Lower leg skin (tissue), 4 donors: ENCODE measurements around the gene PCCA. TPM values are rescaled to one million over a fixed set of nuclear protein-coding genes. Genes with fewer than 3 reads are reported as not detected.
"Not testable (repeated sequence)": the region's sequence is repeated elsewhere in the genome, so short reads cannot be mapped to it uniquely, and the experiment has no call there.

Experiments
- DNase-seq, 2 donors: peaks; one replicate each; pipeline ENCODE4 v3.0.0-alpha.2; 2019; ENCODE audit warnings: low spot score in 2 of 2
- H3K4me3 ChIP-seq: fragments of 200-600 bp; sonication (generic); 2 replicates; pipeline ENCODE4 v1.5.1; 2017; ENCODE audit warnings: mild to moderate bottlenecking, low read depth; ENCODE audit not compliant: poor library complexity, severe bottlenecking
- CTCF ChIP-seq, 3 donors: fragments of 450-650 bp; IDR thresholded peaks; one replicate each; pipeline ENCODE4 v1.5.1; 2016; ENCODE audit warnings: antibody characterized with exemption in 3 of 3, mild to moderate bottlenecking in 3 of 3, moderate library complexity in 2 of 3
- POLR2A ChIP-seq, 2 donors: fragments of 450-650 bp; IDR thresholded peaks; one replicate each; pipeline ENCODE4 v1.6.1; 2016 to 2017; ENCODE audit warnings: antibody characterized with exemption in 2 of 2, mild to moderate bottlenecking in 1 of 2, moderate library complexity in 1 of 2
- WGBS, 2 donors: methylation state at CpG; one replicate each; pipeline ENCODE4 v1.1.5; 2018; 5-methylcytosine and 5-hydroxymethylcytosine counted together
- intact Hi-C: fragments of 100-400 bp; cut with DNase I; formaldehyde crosslinking; loops from one replicate; pipeline ENCODE4 v1.15.0; 2023; ENCODE audit warnings: low total_unique reads
- total RNA-seq, 4 donors: library from RNA; depleted of rRNA; stranded (reverse); fragments of >200 nt; gene quantifications; one replicate each; pipeline ENCODE4 v1.1.0, GENCODE V29; 2016

The PCCA gene
- total RNA-seq, 4 donors from 2014 or later = 24.3 to 34.2 (median 26.2) TPM

DNA sequence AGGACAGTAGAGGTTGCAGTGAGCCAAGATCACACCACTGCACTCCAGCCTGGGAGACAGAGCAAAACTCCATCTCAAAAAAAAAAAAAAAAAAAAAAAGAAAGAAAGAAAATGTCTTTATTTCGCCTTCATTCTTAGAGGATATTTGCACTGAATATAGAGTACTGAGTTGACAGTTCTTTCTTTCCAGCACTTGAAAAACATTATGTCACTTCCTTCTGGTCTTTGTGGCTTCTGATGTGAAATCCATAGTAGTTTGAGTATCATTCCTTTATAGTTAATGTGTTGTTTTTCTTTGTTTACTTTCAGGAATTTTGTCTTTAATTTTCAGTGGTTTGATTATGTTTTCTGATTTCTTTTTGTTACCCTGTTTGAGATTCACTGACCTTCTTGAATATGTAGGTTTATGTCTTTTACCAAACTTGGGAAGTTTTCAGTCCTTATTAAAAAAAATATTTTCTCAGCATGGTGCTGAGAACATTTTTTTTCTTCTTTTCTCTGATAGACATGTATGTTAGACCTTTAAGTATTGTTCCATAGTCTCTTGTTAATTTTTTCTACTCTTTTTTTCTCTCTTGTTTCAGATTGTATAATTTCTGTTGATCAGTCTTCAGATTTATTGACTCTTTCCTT, 50.1 kb downstream of the PCCA start:
- H3K4me3 ChIP-seq = no peak overlapping the region
- no peak for TF ChIP-seq POLR2A (IDR thresholded peaks at IDR 0.05)
- no peak for TF ChIP-seq CTCF (IDR thresholded peaks at IDR 0.05)
- WGBS, 2 donors = 94 to 95% methylated on average over 1 of the region's 1 CpG
- intact Hi-C loops = no loop called here
- no peak for DNase-seq

DNA sequence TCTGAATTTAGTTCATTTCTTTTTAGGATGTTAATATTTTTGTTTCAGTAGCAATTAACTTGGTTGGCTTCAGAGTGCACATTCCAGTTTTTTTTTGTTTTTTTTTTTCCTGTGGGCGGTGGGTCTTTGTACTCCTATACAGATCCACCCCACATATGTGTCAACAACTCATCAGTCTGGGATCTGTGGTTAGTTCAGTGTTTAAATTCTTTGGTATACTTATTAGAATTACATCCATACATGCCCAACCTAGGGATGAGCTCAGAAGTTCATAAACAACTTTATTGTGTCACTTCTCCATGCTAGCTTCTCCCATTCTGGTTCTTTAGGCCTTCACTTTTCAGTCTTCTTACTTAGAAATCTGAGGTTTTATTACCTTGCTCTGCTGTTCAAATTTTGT, 50.9 kb downstream of the PCCA start:
- TF ChIP-seq POLR2A (IDR thresholded peaks at IDR 0.05) = no peak
- intact Hi-C loops = no loop called here
- WGBS, 2 donors = 71 to 82% methylated on average over 1 of the region's 1 CpG
- no peak overlapping the region for H3K4me3 ChIP-seq
- no peak for DNase-seq

- no peak for TF ChIP-seq POLR2A (IDR thresholded peaks at IDR 0.05)
- no peak for TF ChIP-seq CTCF (IDR thresholded peaks at IDR 0.05)
- no peak overlapping the region for H3K4me3 ChIP-seq
- intact Hi-C loops = no loop called here
- WGBS, 2 donors = 90 to 92% methylated on average over 2 of the region's 2 CpGs
- no peak for DNase-seq
Measured at GRCh38 chr13:100140441-100140840, 51.5 kb downstream of the PCCA start.

DNA sequence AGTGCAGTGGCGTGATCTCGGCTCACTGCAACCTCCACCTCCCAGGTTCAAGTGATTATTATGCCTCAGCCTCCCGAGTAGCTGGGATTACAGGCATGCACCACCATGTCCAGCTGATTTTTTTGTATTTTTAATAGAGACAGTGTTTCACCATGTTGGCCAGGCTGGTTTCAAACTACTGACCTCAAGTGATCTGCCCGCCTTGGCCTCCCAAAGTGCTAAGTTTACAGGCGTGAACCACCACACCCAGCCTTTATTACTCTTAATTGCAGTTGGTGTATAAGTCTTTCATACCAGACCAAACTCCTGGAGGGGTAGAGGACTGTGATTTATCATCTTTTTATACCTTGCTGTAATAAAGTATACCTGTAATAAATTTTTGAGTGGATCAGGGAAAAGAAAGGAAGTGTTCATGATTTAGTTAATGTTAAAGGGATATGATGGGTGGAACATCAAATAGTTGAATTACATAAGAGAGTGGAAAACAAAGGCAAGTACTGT, 52.6 kb downstream of the PCCA start:
- DNase-seq, H3K4me3 ChIP-seq, intact Hi-C loops: not testable (repeated sequence)
- 92% methylated on average over 5 of the region's 5 CpGs for WGBS, 2 donors

GRCh38 chr13:100146534-100146933, 57.6 kb downstream of the PCCA start:
- DNase-seq = no peak
- no peak overlapping the region for H3K4me3 ChIP-seq
- intact Hi-C loops = no loop called here
- TF ChIP-seq POLR2A (IDR thresholded peaks at IDR 0.05) = no peak
- no peak for TF ChIP-seq CTCF (IDR thresholded peaks at IDR 0.05)
- 94 to 98% methylated on average over 3 of the region's 3 CpGs for WGBS, 2 donors

- intact Hi-C loops = no loop called here
- DNase-seq = no peak
- 95 to 96% methylated on average over 4 of the region's 4 CpGs for WGBS, 2 donors
- TF ChIP-seq POLR2A (IDR thresholded peaks at IDR 0.05) (no peak), CTCF (IDR thresholded peaks at IDR 0.05) (no peak)
- H3K4me3 ChIP-seq = no peak overlapping the region
Measured at GRCh38 chr13:100147825-100148224, 58.9 kb downstream of the PCCA start.

DNA sequence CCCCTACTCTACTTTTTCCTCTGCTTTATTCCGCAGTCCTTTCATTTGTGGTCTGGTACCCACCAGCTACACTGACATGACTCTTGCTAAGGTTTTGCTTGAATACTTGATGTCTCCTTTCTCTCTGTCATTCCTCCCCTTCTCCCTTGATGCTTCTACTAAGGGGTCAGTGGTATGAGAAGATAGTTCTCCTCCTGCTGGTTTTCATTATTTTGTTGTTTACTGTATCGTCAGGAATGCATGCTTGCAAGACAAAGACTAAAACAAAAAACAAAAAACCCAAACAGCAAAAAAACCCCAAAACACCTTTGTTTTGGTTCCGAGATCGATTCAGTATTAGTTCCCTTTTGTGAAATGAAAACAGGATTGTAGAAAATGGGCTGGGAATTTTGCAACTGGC, 59.5 kb downstream of the PCCA start:
- intact Hi-C loops = no loop called here
- no peak for DNase-seq
- TF ChIP-seq POLR2A (IDR thresholded peaks at IDR 0.05) = no peak
- TF ChIP-seq CTCF (IDR thresholded peaks at IDR 0.05) = no peak
- H3K4me3 ChIP-seq = no peak overlapping the region
- WGBS, 2 donors = 83 to 84% methylated on average over 4 of the region's 4 CpGs
